Adrenal gland (tissue), 12 donors: ENCODE measurements around the gene ZNF620. TPM values are rescaled to one million over a fixed set of nuclear protein-coding genes. Genes with fewer than 3 reads are reported as not detected.

ENCODE experiments used
- DNase-seq, 7 donors: peaks; one replicate each; pipeline ENCODE4 v3.0.0-alpha.2; 2019 to 2020
- H3K27ac ChIP-seq, 5 donors: fragments of 200-600 bp; sonication (generic) in 4 of 5; 1 replicate in 3 of 5; 2 replicates in 2 of 5; pipeline versions ENCODE4 v1.5.1 to v1.8.0; 2016 to 2020; ENCODE audit warnings: mild to moderate bottlenecking in 1 of 5
- H3K27me3 ChIP-seq: fragments of 200-600 bp; 2 replicates; pipeline ENCODE4 v1.8.0; 2021
- H3K36me3 ChIP-seq, 2 donors: fragments of 200-600 bp; replicated peaks in 1 of 2; 1 replicate in 1 of 2; 2 replicates in 1 of 2; pipeline versions ENCODE4 v1.5.1 to v1.8.0; 2018 to 2022
- H3K4me1 ChIP-seq, 2 donors: fragments of 200-600 bp; replicated peaks in 1 of 2; 1 replicate in 1 of 2; 2 replicates in 1 of 2; pipeline versions ENCODE4 v1.5.1 to v1.8.0; 2018 to 2021
- H3K4me3 ChIP-seq, 4 donors: fragments of 200-600 bp; sonication (generic) in 3 of 4; one replicate each; pipeline ENCODE4 v1.5.1; 2016 to 2018
- H3K9me3 ChIP-seq, 3 donors: fragments of 200-600 bp; sonication (generic) in 1 of 3; replicated peaks in 1 of 3; 1 replicate in 2 of 3; 2 replicates in 1 of 3; pipeline versions ENCODE4 v1.5.1 to v1.8.0; 2016 to 2021
- POLR2A ChIP-seq, 2 donors: fragments of 450-650 bp; IDR thresholded peaks; one replicate each; pipeline ENCODE4 v1.6.1; 2017; ENCODE audit warnings: antibody characterized with exemption in 2 of 2, mild to moderate bottlenecking in 2 of 2, moderate library complexity in 1 of 2
- WGBS, 4 donors: extraction: QIAGEN DNeasy Blood & Tissue Kit in 2 of 4; methylation state at CpG; one replicate each; pipeline versions ENCODE4 v1.1.5 to v1.1.7; 2013 to 2017; 5-methylcytosine and 5-hydroxymethylcytosine counted together
- intact Hi-C, 2 donors: fragments of 100-400 bp; cut with DNase I; formaldehyde crosslinking; loops; one replicate each; pipeline versions ENCODE4 v1.14.1 to v1.15.0; 2022 to 2023
- polyA plus RNA-seq, 3 donors: library from polyadenylated mRNA; stranded (reverse); fragments of 200-250 nt in 2 of 3; fragments of 350-450 nt in 1 of 3; fragmentation: Illumina TruSeq in 1 of 3; extraction: RNeasy Lipid Tissue Mini Kit (QIAGEN cat#74804) in 1 of 3; gene quantifications; one replicate each; pipeline ENCODE4 v1.2.3, GENCODE V29; 2013 to 2014
- total RNA-seq, 9 donors: library from RNA; depleted of rRNA in 4 of 9; stranded (reverse); fragments of >200 nt in 4 of 9; fragments of 120-200 nt in 1 of 9; fragmentation: NEBNext Ultra II Directional in 1 of 9; extraction: Animal tissue kit (Norgen Biotek cat#: 25700) in 1 of 9; gene quantifications; one replicate each; pipeline versions ENCODE4 v1.1.0 to v1.2.4, GENCODE V29; 2013 to 2023
- TF ChIP-seq, protein P1 (sequence below), 6 experiments: fragments of 450-650 bp in 4 of 6; fragments of 200-600 bp in 2 of 6; sonication (generic) in 1 of 6; IDR thresholded peaks; 1 replicate in 5 of 6; 2 replicates in 1 of 6; pipeline versions ENCODE4 v1.5.1 to v1.8.0; 2016 to 2021; ENCODE audit warnings: antibody characterized with exemption in 6 of 6, mild to moderate bottlenecking in 2 of 6, moderate library complexity in 1 of 6
- donor health status: healthy with polysubstance abuse.
- donor health status: Bipolar disorder and iron deficiency.
- donor health status: DM: yes; HTN: yes; CAD: no.
- donor health status: DM: no; HTN: no; CAD: no.
- donor health status: DM: no; HTN: no; CAD: no.
- donor health status: DM: yes; HTN: yes; CAD: no.

ZNF620 gene
- total and polyA plus RNA-seq, 12 donors, result 0.97 to 10.1 (median 3.7) TPM

DNA sequence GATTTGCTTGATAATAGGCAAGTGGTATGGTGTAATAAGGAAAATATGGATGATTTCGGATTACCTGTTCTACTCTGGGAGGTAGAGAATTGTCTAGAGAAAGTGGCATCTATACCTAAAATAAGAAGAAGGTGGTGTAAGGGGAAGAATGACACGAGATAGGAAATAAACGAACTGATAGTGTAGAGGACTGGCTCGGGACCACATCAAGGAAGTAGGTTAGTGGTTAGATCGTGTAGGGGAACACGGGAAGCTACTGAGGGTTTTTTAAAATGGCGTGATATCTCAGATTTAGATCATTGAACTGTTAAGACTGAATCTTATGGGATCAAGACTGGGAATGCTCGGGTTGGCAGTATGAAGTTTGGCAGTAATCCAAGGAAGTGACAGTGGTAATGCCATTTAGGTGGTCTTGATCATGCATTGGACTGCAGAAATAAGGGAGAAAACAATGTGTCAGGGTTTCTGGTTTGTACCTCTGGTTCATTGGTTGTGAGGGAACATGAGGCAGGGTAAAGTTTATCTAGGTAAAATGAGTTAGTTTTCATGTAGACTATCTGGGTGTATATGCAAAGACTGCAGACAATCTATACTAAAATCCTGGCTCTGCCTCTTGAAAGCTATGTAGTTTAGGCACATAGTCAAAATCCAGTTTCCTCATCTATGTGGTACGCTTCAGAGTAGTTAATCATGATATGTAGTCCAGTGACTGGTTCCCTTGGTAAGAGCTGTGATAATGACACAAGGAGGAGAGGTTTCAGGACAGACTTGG lies 41.3 kb upstream of the ZNF620 start:
- no peak overlapping the region for H3K4me3 ChIP-seq
- intact Hi-C loops, result no loop called here
- H3K27ac ChIP-seq, result no peak overlapping the region
- H3K9me3 ChIP-seq, result no peaks in the 10 kb centered on the region
- no peaks in the 10 kb centered on the region for H3K4me1 ChIP-seq
- TF ChIP-seq, protein P1, sequence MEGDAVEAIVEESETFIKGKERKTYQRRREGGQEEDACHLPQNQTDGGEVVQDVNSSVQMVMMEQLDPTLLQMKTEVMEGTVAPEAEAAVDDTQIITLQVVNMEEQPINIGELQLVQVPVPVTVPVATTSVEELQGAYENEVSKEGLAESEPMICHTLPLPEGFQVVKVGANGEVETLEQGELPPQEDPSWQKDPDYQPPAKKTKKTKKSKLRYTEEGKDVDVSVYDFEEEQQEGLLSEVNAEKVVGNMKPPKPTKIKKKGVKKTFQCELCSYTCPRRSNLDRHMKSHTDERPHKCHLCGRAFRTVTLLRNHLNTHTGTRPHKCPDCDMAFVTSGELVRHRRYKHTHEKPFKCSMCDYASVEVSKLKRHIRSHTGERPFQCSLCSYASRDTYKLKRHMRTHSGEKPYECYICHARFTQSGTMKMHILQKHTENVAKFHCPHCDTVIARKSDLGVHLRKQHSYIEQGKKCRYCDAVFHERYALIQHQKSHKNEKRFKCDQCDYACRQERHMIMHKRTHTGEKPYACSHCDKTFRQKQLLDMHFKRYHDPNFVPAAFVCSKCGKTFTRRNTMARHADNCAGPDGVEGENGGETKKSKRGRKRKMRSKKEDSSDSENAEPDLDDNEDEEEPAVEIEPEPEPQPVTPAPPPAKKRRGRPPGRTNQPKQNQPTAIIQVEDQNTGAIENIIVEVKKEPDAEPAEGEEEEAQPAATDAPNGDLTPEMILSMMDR (IDR thresholded peaks at IDR 0.05), result no peak
- TF ChIP-seq POLR2A (IDR thresholded peaks at IDR 0.05), result no peak
- no peak for DNase-seq
- WGBS, 4 donors, result 69 to 89% (median 79%) methylated on average over 8 to 9 of the region's 9 CpGs
- peaks cover 0 to 54% of the 10 kb centered on the region in 2 donors for H3K36me3 ChIP-seq
- H3K27me3 ChIP-seq, result no peaks in the 10 kb centered on the region

DNA sequence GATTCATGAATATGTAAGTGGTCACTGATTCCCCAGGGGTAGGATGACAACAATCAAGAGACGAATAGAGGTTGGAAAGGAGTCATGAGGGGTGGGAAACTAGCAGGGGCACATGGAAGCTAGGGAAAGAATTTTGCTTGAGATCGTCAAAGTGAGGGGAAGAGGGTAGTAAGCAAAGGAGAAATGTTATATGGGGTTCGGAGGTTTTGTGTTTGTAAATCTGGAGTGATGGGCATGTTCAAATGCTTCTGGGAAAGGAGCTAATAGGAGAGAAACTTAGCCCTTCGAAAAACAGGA lies 40.8 kb upstream of the ZNF620 start:
- Histone ChIP-seq H3K9me3 (no peaks in the 10 kb centered on the region), H3K27me3 (no peaks in the 10 kb centered on the region), H3K4me3 (no peak overlapping the region), H3K27ac (no peak overlapping the region), H3K4me1 (no peaks in the 10 kb centered on the region), H3K36me3 (peaks cover 0 to 49% of the 10 kb centered on the region in 2 donors)
- DNase-seq, result no peak
- WGBS, 4 donors, result 78 to 86% (median 83%) methylated on average over 4 of the region's 4 CpGs
- intact Hi-C loops, result no loop called here
- TF ChIP-seq, protein P1 (IDR thresholded peaks at IDR 0.05), result no peak
- no peak for TF ChIP-seq POLR2A (IDR thresholded peaks at IDR 0.05)

DNA sequence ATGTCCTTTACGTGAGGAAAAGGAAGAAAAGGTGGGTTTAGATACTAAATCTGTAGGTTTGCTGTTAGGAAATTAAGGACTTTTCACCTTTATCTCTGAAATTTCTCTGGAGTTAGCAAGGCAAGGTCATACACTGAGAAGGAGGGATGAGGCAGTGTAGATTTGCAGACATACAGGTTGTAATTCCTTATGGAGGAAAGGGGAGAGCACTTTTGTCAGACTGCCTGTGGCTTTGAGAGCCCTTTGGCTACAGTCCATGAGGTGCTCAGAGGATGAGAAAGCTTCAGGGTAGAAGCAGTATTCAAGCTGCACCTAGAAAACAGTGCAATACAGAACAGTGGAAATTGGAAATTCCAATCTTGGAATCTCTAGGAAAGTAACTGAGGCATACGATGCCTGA lies 40.4 kb upstream of the ZNF620 start:
- no peak overlapping the region for H3K4me3 ChIP-seq
- 81 to 86% (median 84%) methylated on average over 2 of the region's 2 CpGs for WGBS, 4 donors

DNA sequence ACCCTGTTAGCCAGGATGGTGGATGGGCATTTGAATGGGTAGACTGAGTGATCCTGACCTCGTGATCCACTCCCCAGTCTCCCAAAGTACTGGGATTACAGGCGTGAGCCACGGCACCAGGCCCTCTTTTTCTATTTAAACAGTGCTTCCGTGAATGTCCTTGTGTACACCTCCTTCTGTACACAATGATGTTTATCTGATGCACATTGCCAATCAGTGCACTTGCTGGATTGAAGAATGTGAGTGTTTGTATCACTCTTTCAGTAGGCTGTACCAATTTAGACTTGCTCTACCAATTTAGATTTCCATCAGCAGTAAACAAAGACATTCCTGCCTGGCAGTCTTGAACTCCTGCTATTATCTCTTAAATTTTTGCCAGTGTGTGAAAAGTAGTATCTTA lies 37.8 kb upstream of the ZNF620 start:
- WGBS, 4 donors, result 89 to 96% (median 92%) methylated on average over 4 of the region's 4 CpGs
- peaks cover 0 to 19% of the 10 kb centered on the region in 2 donors for H3K36me3 ChIP-seq
- TF ChIP-seq, protein P1 (IDR thresholded peaks at IDR 0.05), result no peak
- no peak for TF ChIP-seq POLR2A (IDR thresholded peaks at IDR 0.05)

More for the DNA sequence above, 40.4 kb upstream of the ZNF620 start:
- H3K9me3 ChIP-seq, result no peaks in the 10 kb centered on the region
- no peaks in the 10 kb centered on the region for H3K4me1 ChIP-seq
- TF ChIP-seq, protein P1 (IDR thresholded peaks at IDR 0.05), result no peak
- no peak for TF ChIP-seq POLR2A (IDR thresholded peaks at IDR 0.05)
- no peak overlapping the region for H3K27ac ChIP-seq
- H3K27me3 ChIP-seq, result no peaks in the 10 kb centered on the region
- no peak for DNase-seq
- H3K36me3 ChIP-seq, result peaks cover 0 to 45% of the 10 kb centered on the region in 2 donors
- intact Hi-C loops, result no loop called here

More for the DNA sequence above, 37.8 kb upstream of the ZNF620 start:
- no peak overlapping the region for H3K27ac ChIP-seq
- H3K27me3 ChIP-seq, result no peaks in the 10 kb centered on the region
- intact Hi-C loops, result no loop called here
- H3K9me3 ChIP-seq, result no peaks in the 10 kb centered on the region
- no peak overlapping the region for H3K4me3 ChIP-seq
- DNase-seq, result no peak
- H3K4me1 ChIP-seq, result no peaks in the 10 kb centered on the region
